HL-60/S4 treated with retinoic acid at 250 ng/mL for 4 days and 3 days (cell line): ENCODE data around the gene POTEC.
"Not testable (repeated sequence)": the region's sequence is repeated elsewhere in the genome, so short reads cannot be mapped to it uniquely, and the experiment has no call there.

Experiments used
- in situ Hi-C: fragments of 300-500 bp; cut with MboI; formaldehyde crosslinking; loops from 2 replicates; pipeline ENCODE4 v1.7.0; 2022; ENCODE audit warnings: low sequenced_read_pairs

The POTEC gene

GRCh38 chr18:14543446-14543964 is at the start of gene POTEC:
Gene POTEC, minus strand, starts transcription at chr18:14543600. Its CDS starts 454 bp downstream, at chr18:14543146.
- in situ Hi-C loops: not testable (repeated sequence)

GRCh38 chr18:14577971-14578370 is 34.6 kb upstream of the POTEC start:
- in situ Hi-C loops: no loop called here

GRCh38 chr18:14559502-14559901 is 16.1 kb upstream of the POTEC start:
- in situ Hi-C loops: not testable (repeated sequence)

GRCh38 chr18:14531659-14532058 is 11.7 kb downstream of the POTEC start:
- in situ Hi-C loops: not testable (repeated sequence)

- in situ Hi-C loops: not testable (repeated sequence)
Measured at GRCh38 chr18:14510707-14511106, 32.7 kb downstream of the POTEC start.

- in situ Hi-C loops: not testable (repeated sequence)
Measured at GRCh38 chr18:14503691-14504090, 39.7 kb downstream of the POTEC start.

GRCh38 chr18:14501894-14502293 is 41.5 kb downstream of the POTEC start:
- in situ Hi-C loops: not testable (repeated sequence)

- in situ Hi-C loops: not testable (repeated sequence)
Measured at GRCh38 chr18:14489256-14490014, 54.0 kb downstream of the POTEC start.

- in situ Hi-C loops: not testable (repeated sequence)
Measured at GRCh38 chr18:14488789-14489188, 54.6 kb downstream of the POTEC start.

- in situ Hi-C loops: not testable (repeated sequence)
Measured at GRCh38 chr18:14486926-14487580, 56.3 kb downstream of the POTEC start.

GRCh38 chr18:14479076-14479475 is 64.3 kb downstream of the POTEC start:
- in situ Hi-C loops: not testable (repeated sequence)

GRCh38 chr18:14475520-14475919 is 67.9 kb downstream of the POTEC start:
- in situ Hi-C loops: not testable (repeated sequence)

- in situ Hi-C loops: not testable (repeated sequence)
Measured at GRCh38 chr18:14474752-14475151, 68.6 kb downstream of the POTEC start.

GRCh38 chr18:14474007-14474720 is 69.2 kb downstream of the POTEC start:
- in situ Hi-C loops: not testable (repeated sequence)

- in situ Hi-C loops: not testable (repeated sequence)
Measured at GRCh38 chr18:14473250-14474006, 70.0 kb downstream of the POTEC start.

- in situ Hi-C loops: not testable (repeated sequence)
Measured at GRCh38 chr18:14471286-14471685, 72.1 kb downstream of the POTEC start.

GRCh38 chr18:14470446-14470845 is 73.0 kb downstream of the POTEC start:
- in situ Hi-C loops: not testable (repeated sequence)

- in situ Hi-C loops: not testable (repeated sequence)
Measured at GRCh38 chr18:14470046-14470445, 73.4 kb downstream of the POTEC start.

GRCh38 chr18:14465989-14466388 is 77.4 kb downstream of the POTEC start:
- in situ Hi-C loops: not testable (repeated sequence)
